H9 (cell line): ENCODE results near the gene NDRG2. TPM values are rescaled to one million over a fixed set of nuclear protein-coding genes. Genes with fewer than 3 reads are reported as not detected.
"Not testable (repeated sequence)": the region's sequence is repeated elsewhere in the genome, so short reads cannot be mapped to it uniquely, and the experiment has no call there.

Experiments
- DNase-seq: peaks from one replicate; pipeline ENCODE4 v3.0.0-alpha.2; 2017
- H2AFZ ChIP-seq: one replicate; pipeline ENCODE4 v1.6.1; 2013; ENCODE audit warnings: mild to moderate bottlenecking, low read length, control low read depth, moderate library complexity
- H2AK5ac ChIP-seq: 2 replicates; pipeline ENCODE4 v1.6.1; 2013; ENCODE audit warnings: low read length, control low read depth, mixed read lengths; ENCODE audit not compliant: insufficient read length
- H2BK120ac ChIP-seq: one replicate; pipeline ENCODE4 v1.6.1; 2013; ENCODE audit warnings: low read depth, mild to moderate bottlenecking, low read length, control low read depth, inconsistent platforms; ENCODE audit not compliant: poor library complexity, severe bottlenecking
- H2BK12ac ChIP-seq: 2 replicates; pipeline ENCODE4 v1.6.1; 2013; ENCODE audit warnings: low read length, control low read depth, mixed read lengths, low read depth; ENCODE audit not compliant: insufficient read length
- H2BK15ac ChIP-seq: 2 replicates; pipeline ENCODE4 v1.6.1; 2013; ENCODE audit warnings: low read depth, low read length, control low read depth
- H2BK20ac ChIP-seq: one replicate; pipeline ENCODE4 v1.6.1; 2013; ENCODE audit warnings: low read depth, mild to moderate bottlenecking, low read length, control low read depth, inconsistent platforms; ENCODE audit not compliant: poor library complexity, severe bottlenecking
- H2BK5ac ChIP-seq: 2 replicates; pipeline ENCODE4 v1.6.1; 2013; ENCODE audit warnings: low read length, control low read depth, mixed read lengths; ENCODE audit not compliant: insufficient read length
- H3K14ac ChIP-seq: 2 replicates; pipeline ENCODE4 v1.6.1; 2013; ENCODE audit warnings: low read length, control low read depth; ENCODE audit not compliant: insufficient read depth
- H3K18ac ChIP-seq: 2 replicates; pipeline ENCODE4 v1.6.1; 2013; ENCODE audit warnings: low read depth, mild to moderate bottlenecking, mixed read lengths, low read length, control low read depth; ENCODE audit not compliant: insufficient read length
- H3K23ac ChIP-seq: 2 replicates; pipeline ENCODE4 v1.6.1; 2013; ENCODE audit warnings: low read length, control low read depth, mixed read lengths, low read depth; ENCODE audit not compliant: insufficient read length
- H3K23me2 ChIP-seq: 2 replicates; pipeline ENCODE4 v1.6.1; 2013; ENCODE audit warnings: low read depth, mild to moderate bottlenecking, mixed read lengths, low read length, control low read depth; ENCODE audit not compliant: insufficient read length, poor library complexity, severe bottlenecking
- H3K27ac ChIP-seq: 2 replicates; pipeline ENCODE4 v1.5.1; 2013; ENCODE audit warnings: low read length, control low read depth, mixed read lengths, low read depth; ENCODE audit not compliant: insufficient read length
- H3K27me3 ChIP-seq: 2 replicates; pipeline ENCODE4 v1.6.1; 2013; ENCODE audit warnings: low read length, control low read depth, inconsistent platforms; ENCODE audit not compliant: insufficient read depth
- H3K4ac ChIP-seq: 2 replicates; pipeline ENCODE4 v1.6.1; 2013; ENCODE audit warnings: low read depth, mild to moderate bottlenecking, control low read depth, inconsistent platforms, low read length, moderate library complexity
- H3K4me1 ChIP-seq: 2 replicates; pipeline ENCODE4 v1.6.1; 2013; ENCODE audit warnings: low read length, control low read depth, inconsistent platforms; ENCODE audit not compliant: insufficient read depth
- H3K4me2 ChIP-seq: 2 replicates; pipeline ENCODE4 v1.6.1; 2013; ENCODE audit warnings: low read length, control low read depth, mixed read lengths; ENCODE audit not compliant: insufficient read length, insufficient read depth
- H3K56ac ChIP-seq: 2 replicates; pipeline ENCODE4 v1.6.1; 2013; ENCODE audit warnings: low read depth, mild to moderate bottlenecking, mixed read lengths, low read length, control low read depth; ENCODE audit not compliant: insufficient read length
- H3K79me1 ChIP-seq: 2 replicates; pipeline ENCODE4 v1.6.1; 2013; ENCODE audit warnings: low read depth, mild to moderate bottlenecking, moderate library complexity, low read length, control low read depth, inconsistent platforms; ENCODE audit not compliant: insufficient read depth, poor library complexity, severe bottlenecking
- H3K79me2 ChIP-seq: 2 replicates; pipeline ENCODE4 v1.6.1; 2013; ENCODE audit warnings: low read length, control low read depth, inconsistent platforms; ENCODE audit not compliant: insufficient read depth
- H3K9ac ChIP-seq: 2 replicates; pipeline ENCODE4 v1.6.1; 2013; ENCODE audit warnings: low read length, control low read depth, mixed read lengths; ENCODE audit not compliant: insufficient read length; ENCODE audit errors: extremely low read depth
- H3K9me3 ChIP-seq: one replicate; pipeline ENCODE4 v1.6.1; 2013; ENCODE audit warnings: low read depth, low read length, inconsistent platforms; ENCODE audit not compliant: control insufficient read depth
- H3T11ph ChIP-seq: one replicate; pipeline ENCODE4 v1.6.1; 2013; ENCODE audit warnings: mild to moderate bottlenecking, low read length, control low read depth, inconsistent platforms
- H4K20me1 ChIP-seq: one replicate; pipeline ENCODE4 v1.6.1; 2013; ENCODE audit not compliant: control insufficient read depth, insufficient read length, insufficient read depth
- H4K5ac ChIP-seq: 2 replicates; pipeline ENCODE4 v1.6.1; 2013; ENCODE audit warnings: low read depth, mild to moderate bottlenecking, mixed read lengths, low read length, control low read depth; ENCODE audit not compliant: insufficient read length
- H4K8ac ChIP-seq: replicated peaks from 2 replicates; pipeline ENCODE4 v1.6.1; 2013; ENCODE audit warnings: low read length, control low read depth, mixed read lengths, low read depth; ENCODE audit not compliant: insufficient read length
- H4K91ac ChIP-seq: 2 replicates; pipeline ENCODE4 v1.6.1; 2013; ENCODE audit warnings: low read depth, mild to moderate bottlenecking, moderate library complexity, mixed read lengths, low read length, control low read depth; ENCODE audit not compliant: insufficient read length
- H3K27ac Mint-ChIP-seq, 3 experiments: 2 replicates in 2 of 3; 3 replicates in 1 of 3; pipeline ENCODE4 v1.8.0; 2020 to 2021; ENCODE audit warnings: mixed read lengths in 3 of 3, mild to moderate bottlenecking in 1 of 3, moderate library complexity in 1 of 3
- H3K27me3 Mint-ChIP-seq: 2 replicates; pipeline ENCODE4 v1.8.0; 2021; ENCODE audit warnings: low read depth, mild to moderate bottlenecking, moderate library complexity, mixed read lengths
- H3K36me3 Mint-ChIP-seq, 3 experiments: 2 replicates in 2 of 3; 3 replicates in 1 of 3; pipeline ENCODE4 v1.8.0; 2020 to 2021; ENCODE audit warnings: low read depth in 3 of 3, mixed read lengths in 3 of 3; ENCODE audit not compliant: insufficient read depth in 1 of 3
- H3K4me1 Mint-ChIP-seq, 2 experiments: 2 replicates each; pipeline ENCODE4 v1.8.0; 2020; ENCODE audit warnings: mixed read lengths in 2 of 2
- H3K4me3 Mint-ChIP-seq, 2 experiments: 2 replicates in 1 of 2; 3 replicates in 1 of 2; pipeline ENCODE4 v1.8.0; 2020 to 2021; ENCODE audit warnings: mild to moderate bottlenecking in 2 of 2, mixed read lengths in 2 of 2, moderate library complexity in 1 of 2
- H3K9me3 Mint-ChIP-seq, 2 experiments: 2 replicates in 1 of 2; 3 replicates in 1 of 2; pipeline ENCODE4 v1.8.0; 2020; ENCODE audit warnings: mild to moderate bottlenecking in 2 of 2, mixed read lengths in 2 of 2, moderate library complexity in 1 of 2
- WGBS: extraction: QIAGEN DNeasy Blood & Tissue Kit; methylation state at CpG from one replicate; pipeline ENCODE4 v1.1.7; 2013; ENCODE audit warnings: missing lambda C conversion rate, low lambda C conversion rate, mixed read lengths; ENCODE audit not compliant: insufficient read length; ENCODE audit errors: extremely low coverage; 5-methylcytosine and 5-hydroxymethylcytosine counted together
- total RNA-seq: library from RNA; stranded (reverse); gene quantifications from 2 replicates; pipeline ENCODE4 v1.2.1, GENCODE V29; 2021
- TF ChIP-seq, protein P1 (sequence below): fragments of 200-600 bp; sonication (generic); conservative IDR thresholded peaks from 3 replicates; pipeline ENCODE4 v1.8.0; 2021; ENCODE audit warnings: antibody characterized with exemption, mild to moderate bottlenecking

Gene NDRG2
- total RNA-seq, 1 experiment from 2014 or later = 20.6 TPM

DNA sequence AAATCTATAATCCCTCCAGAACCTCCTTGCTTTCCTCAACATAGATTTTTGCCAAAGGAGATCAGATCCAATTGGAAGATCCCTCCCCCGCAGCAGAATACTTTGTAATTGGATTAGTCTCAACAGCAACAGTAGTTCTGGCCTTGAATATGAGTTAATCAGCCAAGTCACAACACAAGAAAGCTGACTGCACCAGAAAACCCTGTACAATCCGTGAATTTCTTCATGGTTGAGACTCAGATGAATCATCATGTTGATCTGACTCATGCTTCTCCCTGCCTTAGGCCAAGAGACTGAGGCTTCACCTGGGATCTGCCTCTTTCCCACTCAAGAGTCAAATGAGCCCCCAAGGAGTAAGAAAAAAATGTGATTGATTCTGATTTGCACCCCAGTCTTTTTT is 38.0 kb downstream of the NDRG2 start:
- Mint-ChIP-seq H3K27me3 (peaks cover 9% of the 10 kb centered on the region), H3K9me3 (no peaks in the 10 kb centered on the region), H3K27ac (no peak overlapping the region), H3K36me3 (peaks cover 2 to 6% (median 5%) of the 10 kb centered on the region in 3 experiments; a peak in 6 of 7 replicates), H3K4me1 (peaks cover 9 to 10% of the 10 kb centered on the region in 2 experiments), H3K4me3 (no peak overlapping the region)
- Histone ChIP-seq H4K20me1 (no peaks in the 10 kb centered on the region), H2AK5ac (no peak overlapping the region), H3K4me1 (peaks cover 3% of the 10 kb centered on the region), H2BK20ac (no peak overlapping the region), H3K4ac (no peak overlapping the region), H3K9ac (no peak overlapping the region), H3K27ac (no peak overlapping the region), H3K9me3 (no peaks in the 10 kb centered on the region), H2BK5ac (no peak overlapping the region), H3K23me2 (no peaks in the 10 kb centered on the region), H3K56ac (no peak overlapping the region), H3K27me3 (0 out of 2 replicates have a peak, but pooled peaks cover 2% of the 10 kb centered on the region), H2BK12ac (no peak overlapping the region), H3K18ac (no peak overlapping the region), H4K5ac (no peak overlapping the region), H3K79me1 (no peaks in the 10 kb centered on the region), H3K79me2 (no peaks in the 10 kb centered on the region; the same call in 1 of the 2 replicates), H2BK120ac (no peak overlapping the region), H3K4me2 (no peak overlapping the region), H4K91ac (no peak overlapping the region), H3K23ac (no peak overlapping the region), H4K8ac (no peak overlapping the region), H3K14ac (no peak overlapping the region), H3T11ph (no peak overlapping the region), H2AFZ (no peak overlapping the region), H2BK15ac (no peak overlapping the region)
- no CpG with 5 or more reads among the region's 2 CpGs for WGBS
- DNase-seq = no peak
- TF ChIP-seq, protein P1, sequence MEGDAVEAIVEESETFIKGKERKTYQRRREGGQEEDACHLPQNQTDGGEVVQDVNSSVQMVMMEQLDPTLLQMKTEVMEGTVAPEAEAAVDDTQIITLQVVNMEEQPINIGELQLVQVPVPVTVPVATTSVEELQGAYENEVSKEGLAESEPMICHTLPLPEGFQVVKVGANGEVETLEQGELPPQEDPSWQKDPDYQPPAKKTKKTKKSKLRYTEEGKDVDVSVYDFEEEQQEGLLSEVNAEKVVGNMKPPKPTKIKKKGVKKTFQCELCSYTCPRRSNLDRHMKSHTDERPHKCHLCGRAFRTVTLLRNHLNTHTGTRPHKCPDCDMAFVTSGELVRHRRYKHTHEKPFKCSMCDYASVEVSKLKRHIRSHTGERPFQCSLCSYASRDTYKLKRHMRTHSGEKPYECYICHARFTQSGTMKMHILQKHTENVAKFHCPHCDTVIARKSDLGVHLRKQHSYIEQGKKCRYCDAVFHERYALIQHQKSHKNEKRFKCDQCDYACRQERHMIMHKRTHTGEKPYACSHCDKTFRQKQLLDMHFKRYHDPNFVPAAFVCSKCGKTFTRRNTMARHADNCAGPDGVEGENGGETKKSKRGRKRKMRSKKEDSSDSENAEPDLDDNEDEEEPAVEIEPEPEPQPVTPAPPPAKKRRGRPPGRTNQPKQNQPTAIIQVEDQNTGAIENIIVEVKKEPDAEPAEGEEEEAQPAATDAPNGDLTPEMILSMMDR = no peak

DNA sequence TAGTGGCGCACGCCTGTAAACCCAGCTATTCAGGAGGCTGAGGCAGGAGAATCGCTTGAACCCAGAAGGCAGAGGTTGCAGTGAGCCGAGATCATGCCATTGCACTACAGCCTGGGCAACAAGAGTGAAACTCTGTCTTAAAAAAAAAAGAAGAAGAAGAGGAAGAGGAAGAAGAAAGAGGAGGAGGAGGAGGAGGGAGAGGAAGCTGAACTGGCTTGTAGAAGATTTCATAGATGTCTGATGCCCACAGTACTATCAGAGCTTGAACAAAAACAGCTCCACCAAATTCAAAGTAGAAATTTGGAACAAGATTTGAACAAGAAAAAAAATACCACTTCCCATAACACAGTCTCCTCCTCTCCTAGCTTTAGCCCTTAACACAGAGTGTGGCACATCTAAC is 39.2 kb downstream of the NDRG2 start:
- H3K4me1 ChIP-seq, H2AK5ac ChIP-seq, H3K27ac Mint-ChIP-seq, H3K27me3 Mint-ChIP-seq, H3K23me2 ChIP-seq, H3K4me3 Mint-ChIP-seq, H3K18ac ChIP-seq, DNase-seq, H2BK15ac ChIP-seq, H4K91ac ChIP-seq, H3T11ph ChIP-seq, H2BK5ac ChIP-seq, H3K9me3 Mint-ChIP-seq, H3K4me1 Mint-ChIP-seq, H3K27me3 ChIP-seq, H3K4me2 ChIP-seq, H3K14ac ChIP-seq, H2AFZ ChIP-seq, H3K56ac ChIP-seq, H3K27ac ChIP-seq, H3K23ac ChIP-seq, H3K36me3 Mint-ChIP-seq, H2BK12ac ChIP-seq, H3K79me1 ChIP-seq, H4K5ac ChIP-seq, H3K9ac ChIP-seq, H2BK120ac ChIP-seq, H3K9me3 ChIP-seq, H3K4ac ChIP-seq, H3K79me2 ChIP-seq, H4K8ac ChIP-seq, H4K20me1 ChIP-seq, H2BK20ac ChIP-seq: not testable (repeated sequence)
- no CpG with 5 or more reads among the region's 4 CpGs for WGBS
